ENCODE data around the gene UBAP2.

UBAP2 gene

DNA sequence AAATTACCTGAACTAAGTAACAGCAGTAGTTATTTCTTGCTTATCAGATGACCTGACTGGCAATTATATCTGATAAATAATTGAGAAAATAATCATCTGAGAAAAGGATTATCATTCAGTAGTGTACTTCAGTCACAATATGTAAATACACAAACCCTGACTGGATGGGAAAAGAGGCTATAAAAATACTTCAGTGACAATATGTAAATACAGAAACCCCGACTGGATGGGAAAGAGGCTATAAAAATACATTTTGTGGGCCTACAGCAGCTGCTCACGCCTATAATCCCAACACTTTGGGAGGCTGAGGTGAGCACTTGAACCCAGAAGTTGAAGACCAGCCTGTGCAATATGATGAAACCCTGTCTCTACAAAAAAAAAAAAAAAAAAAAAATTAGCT, 11.1 kb downstream of the UBAP2 start:
- H3K9me2 ChIP-seq (replicated peaks; ENCODE audit: insufficient read depth, low read length): no peaks in the 10 kb centered on the region
- no peaks in the 10 kb centered on the region for H3F3A ChIP-seq (ENCODE audit: insufficient read depth, low read length)
- TF ChIP-seq, protein P1, sequence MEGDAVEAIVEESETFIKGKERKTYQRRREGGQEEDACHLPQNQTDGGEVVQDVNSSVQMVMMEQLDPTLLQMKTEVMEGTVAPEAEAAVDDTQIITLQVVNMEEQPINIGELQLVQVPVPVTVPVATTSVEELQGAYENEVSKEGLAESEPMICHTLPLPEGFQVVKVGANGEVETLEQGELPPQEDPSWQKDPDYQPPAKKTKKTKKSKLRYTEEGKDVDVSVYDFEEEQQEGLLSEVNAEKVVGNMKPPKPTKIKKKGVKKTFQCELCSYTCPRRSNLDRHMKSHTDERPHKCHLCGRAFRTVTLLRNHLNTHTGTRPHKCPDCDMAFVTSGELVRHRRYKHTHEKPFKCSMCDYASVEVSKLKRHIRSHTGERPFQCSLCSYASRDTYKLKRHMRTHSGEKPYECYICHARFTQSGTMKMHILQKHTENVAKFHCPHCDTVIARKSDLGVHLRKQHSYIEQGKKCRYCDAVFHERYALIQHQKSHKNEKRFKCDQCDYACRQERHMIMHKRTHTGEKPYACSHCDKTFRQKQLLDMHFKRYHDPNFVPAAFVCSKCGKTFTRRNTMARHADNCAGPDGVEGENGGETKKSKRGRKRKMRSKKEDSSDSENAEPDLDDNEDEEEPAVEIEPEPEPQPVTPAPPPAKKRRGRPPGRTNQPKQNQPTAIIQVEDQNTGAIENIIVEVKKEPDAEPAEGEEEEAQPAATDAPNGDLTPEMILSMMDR (IDR thresholded peaks at IDR 0.05; ENCODE audit: low read length): no peak
- TF ChIP-seq EZH2phosphoT487 (IDR thresholded peaks at IDR 0.05; ENCODE audit: low read length) (no peak), EZH2 (optimal IDR thresholded peaks at IDR 0.05; ENCODE audit: low read depth, low read length) (no peak)
- no peak overlapping the region for H3K9ac ChIP-seq (ENCODE audit: low read length)
- H3K4me2 ChIP-seq (ENCODE audit: low read depth, low read length): no peak overlapping the region
- no peak overlapping the region for H3K27ac ChIP-seq (ENCODE audit: low read length)
- no peak overlapping the region for H2AFZ ChIP-seq (ENCODE audit: low read length)
- 0 out of 2 replicates have a peak, but pooled peaks cover 2% of the 10 kb centered on the region for H3K36me3 ChIP-seq (replicated peaks; ENCODE audit: insufficient read depth, low read length)
- H3K27me3 ChIP-seq (replicated peaks; ENCODE audit: insufficient read depth, low read length): no peaks in the 10 kb centered on the region
- no peak for DNase-seq
- H3K9me3 ChIP-seq (replicated peaks; ENCODE audit: insufficient read depth, low read length): no peaks in the 10 kb centered on the region
- peaks cover 17% of the 10 kb centered on the region; the same call in 1 of the 2 replicates for H4K20me1 ChIP-seq (ENCODE audit: insufficient read depth, low read length)
- peaks cover 91% of the 10 kb centered on the region for H3K79me2 ChIP-seq (ENCODE audit: low read length)
- no peaks in the 10 kb centered on the region for H3K4me1 ChIP-seq (ENCODE audit: low read length)
- no peak overlapping the region for H3K4me3 ChIP-seq (ENCODE audit: low read length)

DNA sequence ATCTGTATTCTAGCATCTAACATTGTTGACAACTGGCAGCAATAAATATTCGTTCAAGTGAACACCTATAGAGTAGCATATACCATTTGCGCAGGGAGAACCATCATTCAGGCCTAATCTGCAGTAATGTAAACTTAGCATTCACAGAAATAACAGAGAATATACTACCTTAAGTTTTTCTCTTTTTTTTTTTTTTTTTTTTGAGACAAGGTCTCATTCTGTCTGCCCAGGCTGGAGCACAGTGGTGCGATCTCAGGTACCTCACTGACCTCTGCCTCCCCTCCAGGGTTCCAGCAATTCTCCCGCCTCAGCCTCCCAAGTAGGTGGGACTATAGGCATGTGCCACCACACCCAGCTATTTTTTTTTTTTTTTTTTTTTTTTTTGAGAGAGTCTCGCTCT, 12.1 kb downstream of the UBAP2 start:
- no peak for TF ChIP-seq EZH2phosphoT487 (IDR thresholded peaks at IDR 0.05; ENCODE audit: low read length)
- no peak for TF ChIP-seq EZH2 (optimal IDR thresholded peaks at IDR 0.05; ENCODE audit: low read depth, low read length)
- TF ChIP-seq, protein P1 (IDR thresholded peaks at IDR 0.05; ENCODE audit: low read length): no peak
- Histone ChIP-seq H3K27ac (ENCODE audit: low read length) (no peak overlapping the region), H3K4me2 (ENCODE audit: low read depth, low read length) (no peak overlapping the region), H3K9ac (ENCODE audit: low read length) (no peak overlapping the region), H3K27me3 (replicated peaks; ENCODE audit: insufficient read depth, low read length) (no peaks in the 10 kb centered on the region), H3F3A (ENCODE audit: insufficient read depth, low read length) (no peaks in the 10 kb centered on the region), H3K36me3 (replicated peaks; ENCODE audit: insufficient read depth, low read length) (peaks cover 8% of the 10 kb centered on the region; the same call in 1 of the 2 replicates), H4K20me1 (ENCODE audit: insufficient read depth, low read length) (peaks cover 18% of the 10 kb centered on the region), H3K4me3 (ENCODE audit: low read length) (no peak overlapping the region), H3K4me1 (ENCODE audit: low read length) (no peaks in the 10 kb centered on the region), H3K9me2 (replicated peaks; ENCODE audit: insufficient read depth, low read length) (no peaks in the 10 kb centered on the region), H3K9me3 (replicated peaks; ENCODE audit: insufficient read depth, low read length) (no peaks in the 10 kb centered on the region), H3K79me2 (ENCODE audit: low read length) (peaks cover 91% of the 10 kb centered on the region), H2AFZ (ENCODE audit: low read length) (no peak overlapping the region)
- no peak for DNase-seq

DNA sequence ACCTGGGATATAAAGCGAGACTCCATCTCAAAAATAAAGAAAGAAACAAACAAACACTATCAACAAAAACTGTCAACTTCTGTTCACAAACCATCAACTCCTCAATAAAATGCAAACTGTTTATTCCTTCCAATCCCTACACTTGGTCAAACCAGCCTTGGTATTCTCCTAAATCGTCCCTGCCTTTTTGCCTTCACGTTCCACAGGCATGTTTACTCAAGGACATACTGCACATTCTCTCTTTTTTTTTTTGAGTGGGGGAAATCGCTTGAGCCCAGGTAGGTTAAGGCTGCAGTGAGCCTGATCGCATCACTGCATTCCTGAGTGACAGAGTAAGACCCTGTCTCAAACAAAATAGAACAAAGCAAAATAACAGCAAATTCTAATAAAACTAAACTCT, 13.0 kb downstream of the UBAP2 start:
- no peaks in the 10 kb centered on the region for H3K9me2 ChIP-seq (replicated peaks; ENCODE audit: insufficient read depth, low read length)
- no peak for DNase-seq
- H3F3A ChIP-seq (ENCODE audit: insufficient read depth, low read length): no peaks in the 10 kb centered on the region
- peaks cover 8% of the 10 kb centered on the region; the same call in 1 of the 2 replicates for H3K36me3 ChIP-seq (replicated peaks; ENCODE audit: insufficient read depth, low read length)
- H3K9ac ChIP-seq (ENCODE audit: low read length): no peak overlapping the region
- peaks cover 15% of the 10 kb centered on the region for H4K20me1 ChIP-seq (ENCODE audit: insufficient read depth, low read length)
- H3K79me2 ChIP-seq (ENCODE audit: low read length): peaks cover 91% of the 10 kb centered on the region
- TF ChIP-seq EZH2phosphoT487 (IDR thresholded peaks at IDR 0.05; ENCODE audit: low read length): no peak
- TF ChIP-seq EZH2 (optimal IDR thresholded peaks at IDR 0.05; ENCODE audit: low read depth, low read length): no peak
- TF ChIP-seq, protein P1 (IDR thresholded peaks at IDR 0.05; ENCODE audit: low read length): no peak
- no peak overlapping the region for H3K4me2 ChIP-seq (ENCODE audit: low read depth, low read length)
- no peak overlapping the region for H3K27ac ChIP-seq (ENCODE audit: low read length)
- H3K4me1 ChIP-seq (ENCODE audit: low read length): no peaks in the 10 kb centered on the region
- no peak overlapping the region for H2AFZ ChIP-seq (ENCODE audit: low read length)
- no peaks in the 10 kb centered on the region for H3K9me3 ChIP-seq (replicated peaks; ENCODE audit: insufficient read depth, low read length)
- no peak overlapping the region for H3K4me3 ChIP-seq (ENCODE audit: low read length)
- H3K27me3 ChIP-seq (replicated peaks; ENCODE audit: insufficient read depth, low read length): no peaks in the 10 kb centered on the region
